ENCODE measurements around the gene SACS. TPM values are rescaled to one million over a fixed set of nuclear protein-coding genes. Genes with fewer than 3 reads are reported as not detected.
"Not testable (repeated sequence)": the region's sequence is repeated elsewhere in the genome, so short reads cannot be mapped to it uniquely, and the experiment has no call there.

Gene SACS
- polyA plus RNA-seq, 5 donors: 10.7 to 19.8 (median 17.2) TPM

DNA sequence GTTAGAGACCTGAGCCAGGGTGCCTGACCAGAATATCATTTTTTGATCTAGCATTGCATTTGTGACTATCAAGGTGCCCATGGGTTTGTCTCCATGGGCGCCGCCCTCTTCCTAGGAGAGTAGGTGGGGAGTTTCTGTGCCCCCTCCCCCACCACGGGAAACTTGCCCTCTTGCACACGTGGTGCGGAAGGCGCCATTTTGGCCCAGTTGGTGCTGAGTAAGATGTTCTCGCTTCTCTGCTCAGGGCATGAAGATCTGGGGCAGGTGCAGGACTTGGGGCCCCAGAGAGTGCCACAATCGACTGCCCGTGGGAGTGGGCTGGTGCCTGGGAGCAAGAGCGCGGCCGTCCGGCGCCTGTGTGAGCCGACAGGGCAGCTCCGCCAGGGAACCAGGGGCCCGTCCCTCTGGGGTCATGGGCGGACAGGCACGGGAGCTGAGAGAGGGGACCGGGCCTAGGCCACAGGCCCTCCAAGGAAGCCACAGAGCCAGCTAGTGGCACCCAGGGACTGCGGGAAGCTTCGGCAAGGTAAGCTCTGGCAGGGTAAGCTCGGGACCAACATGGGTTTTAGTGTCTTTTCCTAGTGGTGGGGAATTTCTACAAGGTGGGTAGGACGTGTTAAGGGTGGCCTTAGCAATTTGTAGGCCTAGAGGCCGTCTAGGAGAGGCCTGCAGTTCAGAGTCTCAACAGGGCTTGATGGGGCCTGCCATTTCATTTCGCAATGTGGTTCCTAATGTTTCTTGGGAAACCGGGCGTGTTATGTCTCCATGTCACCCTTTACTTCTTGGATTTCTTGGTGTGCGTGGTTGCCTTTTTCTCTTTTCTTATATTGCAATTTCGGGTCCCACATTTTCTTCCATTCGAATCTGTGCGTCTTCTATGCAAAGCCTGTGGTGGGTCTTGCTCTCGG lies 14.5 kb downstream of the SACS start:
- DNase-seq: no peak

DNA sequence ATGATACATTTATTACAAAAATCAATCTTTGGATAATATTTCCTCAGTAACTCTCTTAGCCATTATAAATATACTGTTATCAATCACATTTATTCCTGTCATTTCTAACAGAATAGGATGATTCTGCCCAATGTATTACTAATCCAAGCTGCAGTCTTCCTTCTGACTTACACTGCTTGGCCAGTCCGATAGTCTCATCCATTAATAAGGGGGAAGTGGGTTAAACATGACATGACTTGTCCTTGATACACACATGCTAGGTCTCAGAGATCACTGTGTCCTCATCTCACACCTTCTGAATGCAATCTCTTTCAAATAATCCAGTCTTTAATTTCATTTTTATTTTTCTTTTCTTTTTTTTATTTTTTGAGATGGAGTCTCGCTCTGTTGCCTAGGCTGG lies 18.8 kb downstream of the SACS start:
- DNase-seq: no peak

DNA sequence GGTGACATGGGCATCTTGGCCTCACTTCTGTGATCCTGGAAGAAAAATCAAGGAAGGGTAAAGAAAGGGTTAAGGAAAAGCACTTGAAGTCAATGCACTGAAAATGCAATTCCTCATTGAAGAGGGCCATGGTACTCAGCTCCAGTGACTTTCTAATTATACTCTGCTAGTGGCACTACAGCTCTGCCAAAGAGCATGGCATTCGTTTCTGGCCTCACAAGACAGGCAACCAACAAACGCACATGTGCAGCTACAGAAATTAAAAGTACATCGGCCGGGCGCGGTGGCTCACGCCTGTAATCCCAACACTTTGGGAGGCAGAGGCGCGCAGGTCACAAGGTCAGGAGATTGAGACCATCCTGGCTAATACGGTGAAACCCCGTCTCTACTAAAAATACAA lies 21.8 kb downstream of the SACS start:
- DNase-seq: no peak

DNA sequence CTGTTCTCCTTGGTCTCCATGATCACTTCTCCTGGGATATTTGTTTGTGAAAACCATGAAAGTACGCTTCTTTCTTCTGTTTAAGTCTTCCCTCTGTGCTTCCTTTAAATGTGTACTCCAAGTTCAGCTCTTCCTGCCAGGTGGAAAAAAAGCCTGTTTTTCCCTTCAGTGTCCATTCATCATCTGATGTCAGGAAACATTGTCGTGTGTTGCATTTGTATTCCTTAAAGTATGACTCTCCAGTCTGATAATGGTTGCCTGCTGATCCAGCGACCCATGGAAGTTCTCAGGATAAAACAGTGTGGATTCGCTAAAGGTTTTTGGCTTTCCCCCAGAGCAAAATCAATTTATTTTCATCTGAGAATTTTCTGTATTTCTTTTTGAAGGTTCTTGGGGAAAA lies 22.3 kb downstream of the SACS start:
- DNase-seq: no peak

DNA sequence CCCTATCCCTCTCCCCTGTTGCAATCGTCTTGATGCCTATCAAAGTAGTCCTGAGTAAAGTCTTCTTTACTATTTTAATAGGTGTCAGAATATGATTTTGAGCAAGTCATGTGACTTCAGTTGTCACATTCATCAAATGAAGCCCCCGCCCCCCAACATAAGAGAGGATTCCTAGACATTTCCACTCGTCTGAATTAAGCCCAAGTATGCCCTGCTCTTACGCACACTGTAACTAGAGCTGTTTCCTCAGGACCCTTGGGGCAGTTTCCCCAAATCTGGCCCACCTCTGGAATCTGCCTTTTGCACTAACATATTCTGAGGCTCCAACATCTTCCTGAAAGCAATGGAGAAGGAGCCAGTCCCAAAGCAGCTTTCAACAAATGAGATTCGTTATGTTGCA lies 25.5 kb downstream of the SACS start:
- no peak for DNase-seq

DNA sequence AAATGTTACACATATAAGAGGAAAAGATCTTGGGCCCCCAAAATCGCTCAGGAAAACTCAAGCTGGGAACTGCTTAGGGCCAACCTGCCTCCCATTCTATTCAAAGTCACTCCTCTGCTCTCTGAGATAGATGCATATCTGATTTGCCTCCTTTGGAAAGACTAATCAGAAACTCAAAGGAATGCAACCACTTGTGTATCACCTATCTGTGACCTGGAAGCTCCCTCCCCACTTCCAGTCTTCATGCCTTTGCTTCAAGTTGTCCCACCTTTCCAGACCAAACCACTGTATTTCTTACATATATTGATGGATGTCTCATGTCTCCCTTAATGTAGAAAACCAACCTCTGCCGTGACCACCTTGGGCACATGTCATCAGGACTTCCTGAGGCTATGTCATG lies 32.3 kb downstream of the SACS start:
- not testable (repeated sequence) for DNase-seq

DNA sequence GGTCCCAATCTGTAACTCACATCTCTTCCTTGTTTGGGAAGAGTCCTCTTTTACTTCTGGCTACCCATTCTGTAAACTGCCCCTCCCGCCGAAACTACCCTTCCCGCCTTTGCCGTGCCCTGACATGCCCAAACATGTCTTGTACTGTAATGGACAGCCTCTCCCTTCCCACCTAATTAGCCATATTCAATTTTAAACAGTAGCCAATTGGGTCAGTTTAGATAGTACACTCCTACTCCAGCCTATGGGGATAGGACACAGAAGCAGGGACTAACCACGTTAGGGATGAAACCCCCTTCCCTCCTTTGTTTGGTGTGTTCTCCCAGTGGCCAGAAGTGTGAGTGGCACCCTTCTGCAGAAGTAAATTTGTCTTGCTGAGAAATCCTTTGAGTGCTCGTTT lies 34.2 kb downstream of the SACS start:
- no peak for DNase-seq

DNA sequence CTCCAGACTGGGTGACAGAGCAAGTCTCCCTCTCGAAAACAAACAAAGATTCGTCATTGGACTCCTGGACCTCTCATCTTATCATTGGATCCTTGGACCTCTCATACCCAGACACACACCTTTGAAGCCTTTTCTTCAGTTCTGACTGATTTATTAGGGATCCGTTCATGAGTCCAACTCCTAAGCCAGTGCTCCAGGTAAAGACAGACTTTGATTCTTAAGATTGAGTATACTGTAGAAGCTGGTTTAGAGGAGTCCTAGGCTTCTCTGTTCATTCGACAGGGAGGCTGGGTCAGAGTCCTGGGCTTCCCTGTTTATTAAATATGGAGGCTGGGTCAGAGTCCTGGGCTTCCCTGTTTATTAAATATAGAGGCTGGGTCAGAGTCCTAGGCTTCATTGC lies 38.7 kb downstream of the SACS start:
- no peak for DNase-seq

DNA sequence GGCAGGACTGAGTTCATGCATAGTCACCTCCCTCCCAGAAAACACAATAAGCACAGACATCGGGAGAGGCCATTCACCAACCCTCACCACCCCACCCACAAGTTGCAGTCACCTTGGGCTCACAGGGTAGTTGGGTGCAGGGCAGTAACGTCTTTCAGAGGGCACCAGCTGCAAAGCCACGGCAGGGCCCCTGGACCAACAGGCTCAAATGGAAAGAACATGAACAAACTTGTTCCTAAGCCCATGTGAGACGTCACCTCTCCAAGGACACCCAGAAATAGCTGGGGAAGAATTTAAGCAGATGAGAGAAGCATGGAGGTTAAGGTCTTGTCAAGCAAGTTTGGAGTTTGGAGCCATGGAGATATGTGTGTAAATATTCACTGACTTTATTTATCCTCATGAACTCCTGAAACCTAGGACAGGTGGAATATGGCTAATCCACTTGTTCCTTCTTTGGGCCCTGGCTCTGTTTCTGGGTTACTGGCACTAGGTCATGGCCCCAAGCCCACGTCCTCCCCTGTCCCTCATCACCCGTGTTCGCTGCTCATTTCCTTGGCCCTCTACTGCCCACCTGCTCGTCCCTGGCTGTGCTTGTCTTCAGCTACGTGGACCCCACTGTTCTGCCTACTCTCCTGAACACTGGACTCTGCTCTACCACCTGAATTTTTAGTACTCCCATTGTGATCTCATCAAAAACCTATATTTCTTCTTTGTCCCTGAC lies 40.4 kb downstream of the SACS start:
- DNase-seq: no peak

DNA sequence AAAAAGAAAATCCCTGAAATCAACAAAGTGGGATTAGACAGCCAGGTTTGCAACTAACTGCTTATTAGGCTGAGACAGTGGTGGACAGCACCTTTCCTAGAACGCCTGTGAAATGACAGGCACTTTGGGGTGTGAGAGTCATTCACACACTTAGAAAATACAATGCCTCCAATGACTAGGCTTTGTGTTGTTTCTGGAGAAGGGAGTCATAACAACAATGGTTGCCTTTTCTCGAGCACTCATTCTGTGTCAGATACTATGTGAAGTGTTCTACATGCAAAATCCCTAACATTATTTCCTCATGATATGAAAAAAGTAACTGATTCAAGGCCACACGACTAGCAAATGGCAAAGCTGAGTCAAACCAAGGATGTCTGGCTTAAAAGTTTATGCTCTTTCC lies 41.2 kb downstream of the SACS start:
- DNase-seq: no peak

DNA sequence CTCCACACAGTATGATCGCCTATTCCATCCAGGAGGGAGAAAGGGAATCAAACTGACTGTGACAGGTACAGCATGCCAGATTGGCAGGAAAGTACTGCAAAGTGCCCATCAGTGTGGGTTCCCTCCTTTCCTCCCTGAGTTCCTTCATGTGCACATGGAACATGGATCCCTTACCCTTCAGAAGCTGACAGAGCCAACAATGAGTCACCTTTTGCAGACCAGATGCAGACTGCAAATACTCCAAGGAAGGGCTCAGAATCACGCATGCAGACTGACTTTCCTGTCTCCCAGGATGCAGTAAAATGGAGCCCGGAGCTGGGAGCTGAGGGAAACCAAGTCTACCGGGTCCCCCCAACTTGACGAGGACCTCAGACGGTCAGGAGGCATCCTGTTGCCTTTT lies 41.8 kb downstream of the SACS start:
- no peak for DNase-seq

DNA sequence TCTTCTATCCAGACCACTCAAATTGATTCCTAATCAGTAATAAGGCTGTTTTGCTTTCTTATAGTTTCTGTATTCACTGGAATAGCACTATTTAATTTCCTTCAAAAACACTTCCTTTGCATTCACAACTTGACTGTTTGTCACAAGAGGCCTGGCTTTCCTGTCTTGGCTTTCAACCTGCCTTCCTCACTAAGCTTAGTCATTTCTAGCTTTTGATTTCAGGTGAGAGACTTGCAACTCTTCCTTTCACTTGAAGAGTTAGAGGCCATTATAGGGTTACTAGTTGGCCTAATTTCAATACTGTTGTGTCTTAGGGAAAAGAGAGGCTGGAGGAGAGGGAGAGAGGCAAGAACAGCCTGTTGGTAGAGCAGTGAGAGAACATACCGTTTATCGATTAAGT lies 47.0 kb downstream of the SACS start:
- DNase-seq: no peak

DNA sequence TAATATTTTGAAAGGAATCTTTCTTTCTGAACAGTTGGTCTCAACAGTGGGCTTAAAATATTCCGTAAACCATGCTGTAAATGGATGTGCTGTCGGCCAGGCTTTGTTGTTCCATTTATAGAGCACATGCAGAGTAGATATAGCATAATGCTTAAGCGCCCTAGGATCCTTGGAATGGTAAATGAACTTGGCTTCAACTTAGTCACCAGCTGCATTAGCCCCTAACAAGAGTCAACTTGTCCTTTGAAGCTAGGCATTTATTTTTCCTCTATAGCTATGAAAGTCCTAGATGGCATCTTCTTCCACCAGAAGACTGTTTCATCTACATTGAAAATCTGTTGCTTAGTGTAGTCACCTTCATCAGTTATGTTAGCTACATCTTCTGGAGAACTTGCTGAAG lies 47.6 kb downstream of the SACS start:
- no peak for DNase-seq

DNA sequence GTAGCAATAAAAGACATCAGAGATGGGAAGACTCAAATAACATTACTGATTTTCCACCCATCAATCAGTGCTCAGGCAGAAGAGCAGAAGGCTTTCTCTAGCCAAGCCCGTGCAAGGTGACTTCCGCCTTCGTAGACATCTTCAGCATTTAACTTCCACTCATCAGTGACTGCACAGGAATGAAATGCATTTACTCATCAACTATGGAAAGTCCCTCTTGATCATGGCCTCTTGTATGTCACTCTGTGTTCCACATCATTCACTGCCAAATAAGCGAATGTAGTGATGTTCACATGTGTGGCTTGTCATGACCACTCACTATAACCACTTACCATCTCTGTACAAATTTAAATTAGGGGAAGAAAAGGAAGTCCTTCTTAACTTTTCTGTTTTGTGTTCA lies 49.4 kb downstream of the SACS start:
- no peak for DNase-seq

DNA sequence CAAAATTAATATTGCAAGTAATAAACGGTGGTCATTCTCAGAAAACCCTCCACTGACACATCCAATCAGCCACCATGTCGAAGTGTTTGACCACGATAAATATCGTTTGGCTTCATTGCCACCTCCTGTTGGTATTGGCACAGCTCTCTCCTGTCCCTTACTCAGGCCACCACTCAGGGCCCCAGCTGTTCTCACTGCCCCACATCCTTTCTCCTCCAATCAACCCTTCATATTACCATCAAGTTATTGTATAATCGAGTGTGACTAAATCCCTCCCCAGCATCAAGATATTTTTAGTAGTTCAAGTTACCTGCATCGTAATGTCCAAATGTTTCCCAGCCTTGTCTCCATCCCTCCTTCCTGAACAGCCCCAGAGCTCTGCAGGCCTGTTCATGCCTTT lies 50.4 kb downstream of the SACS start:
- no peak for DNase-seq

DNA sequence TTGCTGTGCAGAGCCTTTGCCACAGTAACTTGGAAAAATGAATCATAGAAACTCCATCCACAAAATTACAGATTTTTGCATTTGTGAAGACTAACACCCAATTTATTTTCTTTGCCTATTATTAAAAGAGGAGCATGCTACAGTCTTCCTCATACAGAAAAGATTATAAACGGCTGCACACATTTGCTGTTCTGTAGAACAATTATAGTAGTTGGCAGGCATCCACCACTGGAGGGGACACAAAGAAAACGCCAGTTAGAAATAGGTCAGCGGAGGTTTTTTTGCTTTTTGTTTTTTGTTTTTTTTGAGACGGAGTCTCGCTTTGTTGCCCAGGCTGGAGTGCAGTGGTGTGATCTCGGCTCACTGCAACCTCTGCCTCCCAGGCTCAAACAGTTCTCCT lies 51.6 kb downstream of the SACS start:
- peak; percentile 52 to 57 for DNase-seq

DNA sequence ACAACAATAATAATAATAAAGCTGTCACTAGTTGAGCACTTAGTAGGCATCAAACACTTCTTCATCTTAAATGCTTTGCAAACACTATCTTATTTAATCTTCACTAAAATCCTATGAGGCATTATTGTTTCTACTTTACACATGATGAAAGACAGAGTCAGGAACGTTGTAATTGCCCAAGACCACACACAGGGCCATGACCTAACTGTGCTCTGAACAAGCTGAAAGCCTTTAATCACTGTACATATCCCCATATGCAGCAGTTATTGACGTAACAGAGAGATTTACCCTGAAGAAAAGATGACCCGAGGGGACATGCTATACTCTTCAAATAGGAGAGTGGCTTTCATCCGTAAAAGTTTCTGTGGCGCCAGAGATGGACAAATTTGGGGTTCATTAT lies 53.0 kb downstream of the SACS start:
- no peak for DNase-seq

DNA sequence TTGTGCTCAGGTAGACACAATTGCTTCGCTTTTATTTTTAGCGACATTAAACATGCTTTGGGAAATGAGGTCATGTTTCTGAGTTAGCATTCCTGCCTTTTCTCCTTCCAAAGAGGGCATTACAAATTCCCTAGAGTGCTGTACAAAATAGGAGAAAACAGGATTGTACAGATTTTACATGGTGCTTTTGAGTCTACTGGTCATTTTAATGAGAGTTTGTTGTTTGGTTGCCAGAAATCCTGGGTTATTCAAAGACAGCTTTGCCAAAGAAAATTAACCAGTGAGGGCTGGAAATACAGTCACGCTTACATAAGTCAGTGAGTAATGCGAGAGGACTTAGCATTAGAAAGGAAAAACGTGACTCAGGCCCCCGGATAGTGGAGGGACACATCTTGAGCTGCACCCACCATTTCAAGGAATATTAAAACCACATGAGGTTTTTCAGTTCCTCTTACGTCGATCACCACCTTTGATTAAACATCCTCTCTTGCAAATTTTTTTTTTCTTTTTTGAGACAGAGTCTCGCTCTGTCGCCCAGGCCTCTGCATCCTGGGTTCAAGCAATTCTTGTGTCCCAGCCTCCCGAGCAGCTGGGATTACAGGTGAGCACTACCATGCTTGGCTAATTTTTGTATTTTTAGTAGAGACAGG lies 55.4 kb downstream of the SACS start:
- DNase-seq: peak; percentile 49 to 61

DNA sequence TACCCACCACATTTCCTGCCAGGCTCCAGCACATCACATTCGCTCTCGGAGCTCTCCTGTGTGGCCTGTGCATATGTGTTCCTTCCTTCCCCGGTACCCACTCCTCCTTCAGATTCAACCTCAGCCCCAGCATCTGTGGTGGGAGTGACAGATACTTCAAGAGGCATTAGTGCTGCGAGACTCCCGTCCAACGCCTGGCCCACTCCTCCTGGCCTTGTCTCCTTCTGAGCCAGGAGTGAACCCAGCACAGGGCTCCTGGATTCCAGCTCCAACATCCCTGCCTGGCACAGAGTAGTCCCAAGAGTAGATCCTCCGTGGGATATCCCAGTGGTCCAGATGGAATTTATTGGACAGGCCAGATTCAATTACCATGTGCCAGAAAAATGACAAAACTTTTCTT lies 55.9 kb downstream of the SACS start:
- no peak for DNase-seq

DNA sequence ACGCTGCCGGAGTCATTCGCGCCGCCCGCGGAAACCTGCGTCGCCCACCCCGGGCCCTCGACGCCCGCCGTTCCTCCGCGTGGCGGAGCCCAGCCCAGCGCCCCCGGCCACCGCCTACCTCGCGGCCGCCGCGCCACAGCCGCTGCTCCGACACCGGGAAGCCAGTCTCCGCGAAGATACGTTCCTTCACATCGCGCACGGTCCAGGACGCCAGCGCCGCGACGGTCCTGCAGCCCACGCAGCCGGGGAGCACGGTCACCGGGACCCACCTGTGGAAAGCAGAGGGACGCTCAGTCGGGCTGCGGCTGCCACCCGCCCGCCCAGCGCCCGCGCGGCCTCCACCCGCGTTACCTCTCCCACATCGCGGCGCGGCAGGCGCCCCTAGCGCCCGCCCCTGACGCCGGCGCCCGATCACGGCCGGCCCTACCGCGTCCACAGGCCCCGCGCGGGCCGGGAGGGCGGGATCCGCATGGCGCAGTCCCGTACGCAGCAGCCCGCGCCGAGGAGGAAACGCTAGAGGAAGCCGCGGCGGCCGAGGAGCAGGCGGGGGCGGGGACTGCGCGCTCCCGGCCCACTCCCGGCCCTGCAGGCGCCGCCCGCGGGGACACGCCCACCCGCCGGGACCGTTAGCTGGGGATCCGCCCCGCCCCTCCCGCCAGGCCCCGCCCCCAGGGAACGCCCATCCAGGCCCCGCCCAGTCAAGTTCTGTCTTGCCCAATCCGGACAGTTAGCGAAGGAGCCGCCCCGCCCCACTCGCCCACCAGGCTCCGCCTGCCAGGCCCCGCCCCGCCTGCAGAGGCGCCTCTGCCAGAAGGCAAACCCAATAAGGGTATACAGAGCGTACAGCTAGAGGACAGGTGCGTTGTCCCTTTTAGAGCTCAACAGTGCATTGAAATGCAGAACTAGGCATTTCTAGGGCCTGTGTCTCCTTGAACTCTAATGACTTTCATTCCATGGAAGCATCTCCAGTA lies 58.2 kb downstream of the SACS start:
- peak; percentile 90 to 91 for DNase-seq

DNA sequence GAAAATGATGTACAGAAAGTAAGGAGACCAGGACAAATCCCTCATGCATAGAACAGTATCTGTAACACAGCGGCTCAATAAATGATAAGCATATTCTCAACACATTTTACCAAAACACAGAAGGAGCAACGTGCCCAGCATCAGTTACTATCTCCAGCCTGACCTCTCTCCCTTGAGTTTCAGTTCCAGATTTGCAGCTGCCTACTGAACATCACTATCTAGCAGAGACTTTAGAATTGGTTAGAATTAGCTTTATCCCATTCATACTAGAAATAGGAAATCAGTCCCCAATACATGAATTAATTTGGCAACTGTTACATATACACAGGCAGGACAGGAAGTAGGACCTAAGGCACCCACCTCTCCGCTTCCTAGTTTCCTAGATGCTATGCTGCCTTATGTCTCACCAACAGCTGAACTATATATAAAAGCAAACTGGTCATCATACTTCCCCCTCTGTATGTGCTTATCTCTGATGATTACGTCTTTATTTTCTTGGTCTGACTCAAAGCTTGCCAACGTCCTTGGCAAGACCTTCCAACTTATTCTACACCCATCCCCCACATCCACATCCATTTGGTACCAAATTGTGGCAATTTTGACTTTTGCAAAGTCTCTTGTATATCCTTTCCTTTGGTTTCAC lies 61.1 kb downstream of the SACS start:
- peak in 1 of 2 donors; percentile 55 for DNase-seq
